HG03066 (cell line): Measurements from ENCODE around the gene FCRL5.

Experiments used
- ATAC-seq: cut with Tn5 transposase; IDR thresholded peaks from one replicate; pipeline ENCODE4 v1.9.1; 2021; ENCODE audit warnings: low read depth; ENCODE audit not compliant: unreplicated experiment

FCRL5 gene

GRCh38 chr1:157532569-157532968 lies 19.7 kb downstream of the FCRL5 start:
- ATAC-seq: no peak

- peak; percentile 52 for ATAC-seq
Observed at GRCh38 chr1:157523774-157524493, 28.4 kb downstream of the FCRL5 start.

GRCh38 chr1:157521056-157521455 lies 31.3 kb downstream of the FCRL5 start:
- no peak for ATAC-seq

DNA sequence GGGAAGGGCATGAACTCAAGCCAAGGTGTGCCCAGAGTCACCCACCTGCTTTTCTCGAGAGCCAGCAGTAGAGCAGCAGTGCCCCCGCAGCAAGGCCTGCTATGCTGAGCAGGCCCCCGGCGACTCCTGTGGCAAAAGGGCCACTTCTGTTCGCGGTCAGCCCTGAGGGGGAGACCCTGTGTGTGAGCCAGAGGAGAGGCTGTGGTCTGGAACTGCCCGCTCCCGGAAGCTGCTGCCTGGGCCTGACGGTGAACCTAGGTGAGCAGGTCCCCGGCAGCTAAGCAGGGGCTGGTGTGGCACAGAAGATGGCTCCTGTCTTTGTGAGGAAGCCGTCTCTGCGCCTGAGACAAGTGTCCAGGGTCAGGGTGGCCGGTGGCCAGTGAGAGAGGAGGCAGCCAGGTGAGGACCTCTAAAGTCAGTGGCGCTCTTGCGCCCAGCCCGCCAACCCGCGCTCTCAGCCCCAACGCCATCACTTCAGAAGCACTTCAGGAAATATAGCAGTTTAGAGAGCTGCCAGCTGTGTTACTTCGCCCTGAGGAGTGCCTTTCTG lies 31.9 kb downstream of the FCRL5 start:
- no peak for ATAC-seq

GRCh38 chr1:157519451-157519850 lies 32.9 kb downstream of the FCRL5 start:
- no peak for ATAC-seq

GRCh38 chr1:157517016-157517415 lies 35.3 kb downstream of the FCRL5 start:
- ATAC-seq: no peak

DNA sequence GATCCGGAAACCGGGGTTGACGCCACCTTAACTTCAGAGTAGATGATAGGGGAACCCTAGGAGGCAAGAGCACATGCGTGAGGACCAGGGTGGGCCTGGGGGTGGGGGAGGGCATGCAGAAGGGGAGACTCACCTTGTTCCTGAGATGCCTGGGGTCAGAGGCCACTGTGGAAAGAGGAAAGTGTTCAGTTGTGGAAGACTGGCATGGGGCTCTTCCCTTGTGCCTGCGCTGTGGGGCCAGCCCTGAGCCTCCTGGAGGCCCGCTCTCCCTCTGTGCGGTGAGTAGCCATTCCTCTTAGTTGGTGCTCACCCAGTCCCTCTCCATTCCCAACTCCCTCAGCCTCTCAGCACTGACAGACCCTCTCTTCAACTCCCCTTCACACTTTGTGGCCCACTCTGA lies 36.6 kb downstream of the FCRL5 start:
- no peak for ATAC-seq

DNA sequence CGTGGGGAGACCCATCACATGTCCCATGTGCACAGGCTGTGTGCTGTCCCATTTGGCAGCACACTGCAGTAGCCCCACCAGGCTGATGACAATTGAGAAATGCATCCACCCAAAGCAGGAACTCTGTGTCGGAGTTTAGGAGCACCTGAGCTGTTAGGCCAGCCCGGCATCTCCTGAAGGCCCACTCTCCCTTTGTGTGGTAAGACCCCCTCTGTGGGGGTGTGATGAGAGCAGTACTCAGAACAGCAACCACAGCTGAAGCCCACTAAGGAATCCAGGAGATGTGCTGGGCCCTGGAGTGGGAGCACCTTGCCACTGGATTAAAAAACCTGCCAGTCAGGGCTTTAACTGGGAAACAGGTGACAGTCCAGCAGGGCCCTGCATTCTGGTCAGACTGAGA lies 37.2 kb downstream of the FCRL5 start:
- ATAC-seq: no peak

GRCh38 chr1:157512036-157512969 lies 40.0 kb downstream of the FCRL5 start:
- peak; percentile 69 for ATAC-seq

- no peak for ATAC-seq
Observed at GRCh38 chr1:157509546-157510232, 42.6 kb downstream of the FCRL5 start.

GRCh38 chr1:157505481-157506272 lies 46.6 kb downstream of the FCRL5 start:
- ATAC-seq: peak; percentile 86

DNA sequence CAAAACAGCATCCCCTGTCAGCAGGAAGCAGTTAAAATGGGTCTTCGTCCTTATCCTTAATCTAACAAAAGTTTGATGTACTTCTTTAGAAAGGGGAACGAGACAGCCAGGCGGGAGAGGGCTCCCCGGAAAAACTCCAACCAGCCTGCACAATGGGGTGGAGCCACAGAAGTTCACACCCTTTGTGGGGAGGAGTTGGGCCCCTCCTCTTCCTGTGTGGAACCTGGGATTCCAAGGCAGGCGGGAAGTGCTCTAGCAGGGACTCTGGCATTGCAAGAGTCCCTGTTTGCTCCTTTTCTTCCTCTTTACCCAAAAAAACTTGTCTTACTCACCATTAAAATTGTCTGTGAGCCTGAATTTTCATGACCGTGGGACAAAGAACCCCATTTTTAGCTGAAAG lies 47.7 kb downstream of the FCRL5 start:
- ATAC-seq: no peak

- no peak for ATAC-seq
Observed at GRCh38 chr1:157499521-157499920, 52.8 kb downstream of the FCRL5 start.

DNA sequence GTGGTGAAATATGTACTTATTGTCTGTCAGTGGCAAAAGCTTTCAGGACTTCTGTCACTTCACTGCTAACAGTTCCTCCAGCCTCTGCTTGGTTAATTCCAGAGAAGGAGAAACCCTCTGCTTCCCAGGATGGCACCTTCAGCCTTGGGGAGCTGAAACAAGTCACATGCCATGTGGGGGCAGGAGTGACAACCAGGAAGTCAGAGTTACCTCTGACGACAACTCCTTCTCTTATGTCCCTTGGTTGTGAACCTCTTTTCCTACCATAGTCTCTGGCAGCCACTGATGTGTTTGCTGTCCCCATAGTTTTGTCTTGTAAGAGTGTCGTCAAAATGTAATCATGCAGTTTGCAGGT lies 53.6 kb downstream of the FCRL5 start:
- no peak for ATAC-seq

GRCh38 chr1:157497987-157498735 lies 54.2 kb downstream of the FCRL5 start:
- no peak for ATAC-seq

- no peak for ATAC-seq
Observed at GRCh38 chr1:157497284-157497683, 55.0 kb downstream of the FCRL5 start.

GRCh38 chr1:157496121-157496526 lies 56.2 kb downstream of the FCRL5 start:
- ATAC-seq: no peak

- no peak for ATAC-seq
Observed at GRCh38 chr1:157495285-157495684, 57.0 kb downstream of the FCRL5 start.

DNA sequence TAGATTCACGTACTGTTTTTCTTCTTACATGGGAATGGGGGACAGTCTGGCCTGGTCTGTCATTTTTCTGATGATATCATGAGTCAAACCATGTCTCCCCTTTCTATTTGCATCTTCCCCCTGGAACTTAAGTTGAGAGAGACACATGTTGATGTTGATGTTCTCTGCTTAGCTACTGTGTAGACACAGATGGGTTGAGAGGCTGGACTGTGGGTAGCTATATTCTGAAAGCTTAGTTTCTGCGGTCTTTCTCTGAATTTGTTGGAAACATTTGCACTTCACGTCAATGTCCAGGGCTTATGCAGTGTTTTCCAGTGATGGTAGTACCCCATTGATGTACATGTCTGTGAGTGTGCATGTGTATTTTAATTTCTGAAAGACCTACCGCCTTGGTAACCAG lies 58.2 kb downstream of the FCRL5 start:
- no peak for ATAC-seq
